K562 (cell line): Measurements from ENCODE around the gene RNF166. TPM values are rescaled to one million over a fixed set of nuclear protein-coding genes. Genes with fewer than 3 reads are reported as not detected.

Source experiments
- ATAC-seq: fragments of 200-7000 bp; cut with Tn5 transposase; 3 replicates; pipeline ENCODE4 v1.9.1; 2020; ENCODE audit warnings: moderate library complexity
- BruUV-seq: library from RNA; stranded (reverse); fragments of 400-500 nt; replicated peaks from 2 replicates; lab custom pipeline; 2021; lab: Mats Ljungman, UMichigan
- CTCF ChIA-PET: fragments of 300-600 bp; formaldehyde crosslinking; extraction: SDS; loops from one replicate; lab custom pipeline; 2021; ENCODE audit warnings: low intra/inter-chr PET ratio; lab: Yijun Ruan, JAX
- POLR2A ChIA-PET: fragments of 300-600, 350-650 bp; sonication (Branson Sonifier 250); formaldehyde crosslinking; extraction: SDS; loops from one replicate; lab custom pipeline; 2021; ENCODE audit warnings: antibody characterized with exemption, inconsistent platforms; lab: Yijun Ruan, JAX
- DNase-seq, 4 experiments: peaks; one replicate each; pipeline versions ENCODE4 v3.0.0 to v3.0.0-alpha.2; 2011 to 2018; ENCODE audit warnings: low spot score in 3 of 4, mixed read lengths in 3 of 4; ENCODE audit errors: extremely low read depth in 1 of 4
- FAIRE-seq: peaks from 2 replicates; lab custom pipeline; 2011; peaks lifted over from hg19 to GRCh38; lab: Jason Lieb, UNC
- H2AFZ ChIP-seq: 2 replicates; pipeline ENCODE4 v1.6.0; 2011; ENCODE audit warnings: low read depth, low read length, control low read depth, inconsistent platforms
- H3K27ac ChIP-seq: fragments of 200-600 bp; 3 replicates; pipeline ENCODE4 v1.8.0; 2011; ENCODE audit warnings: low read depth, mild to moderate bottlenecking, control low read depth, inconsistent platforms, low read length, moderate library complexity, mixed read lengths; ENCODE audit errors: extremely low read depth
- H3K27me3 ChIP-seq, 2 experiments: fragments of 300-600 bp in 1 of 2; 2 replicates in 1 of 2; 3 replicates in 1 of 2; pipeline versions ENCODE4 v1.6.0 to v1.8.0; 2011; ENCODE audit warnings: inconsistent platforms in 2 of 2, low read length in 2 of 2, mild to moderate bottlenecking in 1 of 2, mixed read lengths in 1 of 2, moderate library complexity in 1 of 2; ENCODE audit not compliant: control insufficient read depth in 2 of 2, insufficient read depth in 2 of 2
- H3K36me3 ChIP-seq: fragments of 300-600 bp; 3 replicates; pipeline ENCODE4 v1.8.0; 2011; ENCODE audit warnings: mild to moderate bottlenecking, low read length, inconsistent platforms; ENCODE audit not compliant: control insufficient read depth, insufficient read depth
- H3K4me1 ChIP-seq, 2 experiments: fragments of 200-600 bp in 1 of 2; replicated peaks in 1 of 2; 2 replicates in 1 of 2; 3 replicates in 1 of 2; pipeline versions ENCODE4 v1.5.1 to v1.8.0; 2011; ENCODE audit warnings: inconsistent platforms in 2 of 2, low read length in 2 of 2, mild to moderate bottlenecking in 1 of 2, mixed read lengths in 1 of 2, moderate library complexity in 1 of 2; ENCODE audit not compliant: control insufficient read depth in 2 of 2, insufficient read depth in 2 of 2
- H3K4me2 ChIP-seq: 2 replicates; pipeline ENCODE4 v1.6.1; 2011; ENCODE audit warnings: low read length, control low read depth, inconsistent platforms, mixed read lengths; ENCODE audit not compliant: insufficient read depth
- H3K4me3 ChIP-seq: fragments of 200-600 bp; sonication (generic), shearing (Covaris generic); 2 replicates; pipeline ENCODE4 v1.5.1; 2016; ENCODE audit warnings: control low read depth, inconsistent platforms
- H3K79me2 ChIP-seq: fragments of 200-600 bp; 3 replicates; pipeline ENCODE4 v1.8.0; 2011; ENCODE audit warnings: low read length, inconsistent platforms; ENCODE audit not compliant: control insufficient read depth, insufficient read depth
- H3K9ac ChIP-seq, 2 experiments: 2 replicates each; pipeline versions ENCODE4 v1.6.0 to v1.6.1; 2011; ENCODE audit warnings: low read depth in 2 of 2, low read length in 2 of 2, control low read depth in 1 of 2, inconsistent platforms in 1 of 2, mild to moderate bottlenecking in 1 of 2, mixed read lengths in 1 of 2; ENCODE audit not compliant: insufficient read depth in 1 of 2
- H3K9me1 ChIP-seq: one replicate; pipeline ENCODE4 v1.6.0; 2011; ENCODE audit warnings: inconsistent platforms, mild to moderate bottlenecking, low read length, moderate library complexity; ENCODE audit not compliant: control insufficient read depth, insufficient read depth
- H3K9me3 ChIP-seq: replicated peaks from 2 replicates; pipeline ENCODE4 v1.5.1; 2011; ENCODE audit warnings: low read depth, low read length, inconsistent platforms; ENCODE audit not compliant: control insufficient read depth, insufficient read depth
- H4K20me1 ChIP-seq: replicated peaks from 2 replicates; pipeline ENCODE4 v1.6.1; 2011; ENCODE audit warnings: low read length, inconsistent platforms, mixed read lengths; ENCODE audit not compliant: control insufficient read depth, insufficient read depth
- CC2D1A ChIP-seq: fragments of 450-650 bp; IDR thresholded peaks from 2 replicates; pipeline ENCODE4 v1.6.1; 2017; ENCODE audit warnings: mild to moderate bottlenecking
- NFIC ChIP-seq: fragments of 450-650 bp; IDR thresholded peaks from 2 replicates; pipeline ENCODE4 v1.6.1; 2017; ENCODE audit warnings: mild to moderate bottlenecking, inconsistent platforms
- POLR2G ChIP-seq: fragments of 200-400 bp; formaldehyde crosslinking; IDR thresholded peaks from 2 replicates; pipeline ENCODE4 v1.6.1; 2017; ENCODE audit warnings: low read depth, mild to moderate bottlenecking, antibody characterized with exemption, low read length, moderate library complexity
- ZNF24 ChIP-seq: fragments of 450-650 bp; IDR thresholded peaks from 2 replicates; pipeline ENCODE4 v1.6.1; 2016
- WGBS: fragments of 100-300 bp; shearing (Covaris generic); methylation state at CpG from one replicate; pipeline ENCODE4 v1.1.6; 2016; ENCODE audit warnings: low coverage, mixed read lengths; ENCODE audit not compliant: insufficient coverage; ENCODE audit errors: missing lambda C conversion rate; 5-methylcytosine and 5-hydroxymethylcytosine counted together
- in situ Hi-C: fragments of 300-500 bp; cut with MboI; formaldehyde crosslinking; loops from 4 replicates; pipeline ENCODE4 v1.15.0; 2018; ENCODE audit warnings: inconsistent platforms, mixed read lengths
- intact Hi-C: fragments of 100-400 bp; cut with micrococcal nuclease; formaldehyde crosslinking; loops from 2 replicates; pipeline ENCODE4 v1.14.2; 2022
- polyA plus RNA-seq, 8 experiments: library from polyadenylated mRNA; depleted of rRNA in 4 of 8; stranded (reverse) in 5 of 8; unstranded in 3 of 8; fragments of >200 nt; fragmentation: Nextera tagmentation in 2 of 8; fragmentation: Illumina TruSeq in 1 of 8; extraction: Ambion mirVana in 2 of 8; extraction: Trizol in 1 of 8; gene quantifications; 2 replicates each; pipeline versions ENCODE4 v1.2.1 to v1.2.3, GENCODE V29; 2011 to 2014; ENCODE audit warnings: inconsistent platforms in 1 of 8, missing spikeins in 1 of 8
- total RNA-seq, 7 experiments: library from RNA; depleted of rRNA in 6 of 7; stranded (reverse); fragments of >200 nt in 6 of 7; fragmentation: Illumina TruSeq in 2 of 7; extraction: Trizol in 2 of 7; gene quantifications; 2 replicates each; pipeline versions ENCODE4 v1.2.1 to v1.2.3, GENCODE V29; 2011 to 2021; ENCODE audit warnings: low replicate concordance in 1 of 7

Gene RNF166
- total and polyA plus RNA-seq, 9 of the 15 experiments (the other 6 are each of a cell fraction or from before 2014, with no cell fraction given): 0.56 to 60.3 (median 19.5) TPM

DNA sequence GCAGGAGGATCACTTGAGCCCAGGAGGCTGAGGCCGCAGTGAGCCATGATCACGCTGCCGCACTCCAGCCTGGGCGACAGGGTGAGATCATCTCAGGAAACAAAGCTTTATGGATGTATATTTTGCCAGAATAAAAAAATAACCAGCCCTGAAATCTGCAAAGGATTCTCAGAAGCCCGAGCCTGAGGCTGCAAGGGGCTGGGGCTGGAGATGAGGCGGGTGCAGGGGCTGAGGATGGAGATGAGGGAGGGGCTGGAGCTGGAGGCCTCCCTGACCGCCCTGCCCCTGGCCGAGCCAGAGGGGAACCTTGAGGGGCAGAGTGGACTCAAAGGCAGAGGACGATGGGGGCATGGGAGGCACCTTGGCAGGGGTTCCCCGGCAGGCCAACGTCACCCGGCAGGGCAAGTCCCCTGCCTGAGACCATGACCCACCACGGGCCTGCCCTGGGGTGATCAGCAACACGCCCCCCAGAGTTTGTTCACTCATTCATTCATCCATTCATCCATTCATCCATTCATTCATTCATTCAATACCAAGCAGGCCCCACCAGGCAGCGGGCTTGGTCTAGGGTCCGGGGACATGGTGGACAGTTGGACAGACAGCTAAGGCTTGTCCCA is 46.3 kb upstream of the RNF166 start:
- POLR2A ChIA-PET: interaction anchor here (8.9 kb wide), 1 partner anchor 19 kb away, joined by 102 read pairs; no protein-coding TSS in a partner anchor
- CTCF ChIA-PET: no interaction called here
- ATAC-seq (no peak), FAIRE-seq (no peak), DNase-seq (no peak)
- peak; percentile 21; the same call in 1 of the 2 replicates for TF ChIP-seq POLR2G
- peak; percentile 73 for TF ChIP-seq ZNF24
- no peak for TF ChIP-seq CC2D1A
- Histone ChIP-seq H3K4me1 (peaks cover 0 to 79% of the 10 kb centered on the region in 2 experiments; a peak in 2 of 5 replicates), H3K27me3 (no peaks in the 10 kb centered on the region), H3K9me1 (peaks cover 8% of the 10 kb centered on the region), H3K27ac (no peak overlapping the region), H2AFZ (no peak overlapping the region), H3K4me3 (no peak overlapping the region), H3K79me2 (peaks cover 82% of the 10 kb centered on the region), H3K9ac (peak overlapping the region in 1 of 2 experiments; percentile 71; a peak in 1 of 4 replicates), H3K9me3 (no peaks in the 10 kb centered on the region), H3K36me3 (peaks cover 86% of the 10 kb centered on the region; the same call in 2 of the 3 replicates), H3K4me2 (no peak overlapping the region), H4K20me1 (peaks cover 36% of the 10 kb centered on the region)
- intact Hi-C loops: no loop called here
- in situ Hi-C loops: no loop called here
- no TSS peak for BruUV-seq
- WGBS: 90% methylated on average over 16 of the region's 16 CpGs

DNA sequence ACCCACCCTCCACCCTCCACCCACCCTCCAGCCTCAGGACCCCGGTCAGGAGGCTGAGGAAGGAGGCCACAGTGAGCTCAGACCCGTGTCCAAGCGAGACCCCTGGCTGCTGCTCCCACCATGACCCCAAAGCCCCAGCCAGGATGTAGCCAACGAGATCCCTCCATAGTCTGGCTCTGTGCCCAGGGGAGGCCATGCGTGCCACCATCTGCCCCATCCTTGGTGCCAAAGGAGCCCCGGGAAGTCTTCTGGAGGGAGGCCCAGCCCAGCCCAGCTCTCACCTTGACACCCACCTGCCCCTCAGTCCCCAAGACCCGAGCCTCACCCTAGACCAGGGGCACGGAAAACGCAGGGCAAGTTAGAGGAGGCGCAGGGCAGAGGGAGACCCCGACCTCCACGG is 44.6 kb upstream of the RNF166 start:
- Histone ChIP-seq H3K9ac (peak overlapping the region in 1 of 2 experiments; percentile 65; a peak in 2 of 4 replicates), H3K27ac (no peak overlapping the region), H3K4me2 (no peak overlapping the region), H2AFZ (no peak overlapping the region), H3K9me1 (peaks cover 6% of the 10 kb centered on the region), H3K4me1 (peaks cover 0 to 83% of the 10 kb centered on the region in 2 experiments; a peak in 2 of 5 replicates), H3K9me3 (no peaks in the 10 kb centered on the region), H3K27me3 (no peaks in the 10 kb centered on the region), H3K4me3 (no peak overlapping the region), H4K20me1 (peaks cover 31% of the 10 kb centered on the region), H3K36me3 (peaks cover 84% of the 10 kb centered on the region; the same call in 2 of the 3 replicates), H3K79me2 (peaks cover 85% of the 10 kb centered on the region)
- ChIA-PET POLR2A (interaction anchor here (1.0 to 1.1 kb wide), 2 partner anchors 12 to 34 kb away, joined by 3 to 4 read pairs; partner anchors contain the start of gene PIEZO1), CTCF (interaction anchor here (0.6 kb wide), 1 partner anchor 123 kb away, joined by 3 read pairs; no protein-coding TSS in a partner anchor)
- no peak for FAIRE-seq
- no TSS peak for BruUV-seq
- 91% methylated on average over 11 of the region's 12 CpGs for WGBS
- intact Hi-C loops (no loop called here), in situ Hi-C loops (no loop called here)
- no peak for DNase-seq
- TF ChIP-seq NFIC (no peak), POLR2G (peak; percentile 38; the same call in 1 of the 2 replicates)
- ATAC-seq: no peak
